Fibroblast of lung (primary cell): Measurements from ENCODE around the gene GRHL3.

ENCODE experiments used
- EZH2 ChIP-seq: IDR thresholded peaks from 2 replicates; pipeline ENCODE4 v1.5.1; 2012; ENCODE audit warnings: low read length, control low read depth, mild to moderate bottlenecking; ENCODE audit errors: missing control alignments
- TF ChIP-seq, protein P1 (sequence below), 2 donors: IDR thresholded peaks in 1 of 2; conservative IDR thresholded peaks in 1 of 2; 1 replicate in 1 of 2; 2 replicates in 1 of 2; pipeline ENCODE4 v1.5.1; 2011 to 2012; ENCODE audit warnings: low read length in 2 of 2, control low read depth in 1 of 2, inconsistent platforms in 1 of 2, low read depth in 1 of 2, mild to moderate bottlenecking in 1 of 2

DNA sequence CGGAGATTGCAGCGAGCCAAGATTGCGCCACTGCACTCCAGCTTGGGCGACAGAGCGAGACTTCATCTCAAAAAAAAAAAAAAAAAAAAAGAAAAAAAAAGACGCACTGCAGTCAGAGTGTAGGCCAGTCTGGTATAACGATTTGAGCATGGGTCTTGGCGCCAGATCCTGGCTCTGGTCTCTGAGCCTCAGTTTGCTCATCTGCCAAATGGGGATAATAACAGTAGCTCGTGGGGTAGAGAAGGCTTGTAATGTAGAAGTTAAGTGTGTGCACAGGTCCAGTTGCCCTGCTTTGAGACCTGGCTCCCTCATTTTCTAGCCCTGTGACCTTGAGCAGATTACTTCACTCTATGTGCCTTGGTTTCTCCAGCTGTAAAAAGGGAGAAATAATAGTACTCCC, 26.3 kb upstream of the GRHL3 start:
- TF ChIP-seq, protein P1, sequence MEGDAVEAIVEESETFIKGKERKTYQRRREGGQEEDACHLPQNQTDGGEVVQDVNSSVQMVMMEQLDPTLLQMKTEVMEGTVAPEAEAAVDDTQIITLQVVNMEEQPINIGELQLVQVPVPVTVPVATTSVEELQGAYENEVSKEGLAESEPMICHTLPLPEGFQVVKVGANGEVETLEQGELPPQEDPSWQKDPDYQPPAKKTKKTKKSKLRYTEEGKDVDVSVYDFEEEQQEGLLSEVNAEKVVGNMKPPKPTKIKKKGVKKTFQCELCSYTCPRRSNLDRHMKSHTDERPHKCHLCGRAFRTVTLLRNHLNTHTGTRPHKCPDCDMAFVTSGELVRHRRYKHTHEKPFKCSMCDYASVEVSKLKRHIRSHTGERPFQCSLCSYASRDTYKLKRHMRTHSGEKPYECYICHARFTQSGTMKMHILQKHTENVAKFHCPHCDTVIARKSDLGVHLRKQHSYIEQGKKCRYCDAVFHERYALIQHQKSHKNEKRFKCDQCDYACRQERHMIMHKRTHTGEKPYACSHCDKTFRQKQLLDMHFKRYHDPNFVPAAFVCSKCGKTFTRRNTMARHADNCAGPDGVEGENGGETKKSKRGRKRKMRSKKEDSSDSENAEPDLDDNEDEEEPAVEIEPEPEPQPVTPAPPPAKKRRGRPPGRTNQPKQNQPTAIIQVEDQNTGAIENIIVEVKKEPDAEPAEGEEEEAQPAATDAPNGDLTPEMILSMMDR (conservative IDR thresholded peaks at IDR 0.05 in 1 of 2, IDR thresholded peaks at IDR 0.05 in 1 of 2; ENCODE audit: low read depth in 1 of 2, low read length in 2 of 2) = no peak
- TF ChIP-seq EZH2 = no peak
